Regular cardiac myocyte (primary cell): ENCODE data around the gene GLT8D2. TPM values are rescaled to one million over a fixed set of nuclear protein-coding genes. Genes with fewer than 3 reads are reported as not detected.

Experiments used
- total RNA-seq: library from RNA; depleted of rRNA; stranded (reverse); fragments of >200 nt; gene quantifications from 2 replicates; pipeline ENCODE4 v1.2.3, GENCODE V29; 2014

GLT8D2 gene, protein sequence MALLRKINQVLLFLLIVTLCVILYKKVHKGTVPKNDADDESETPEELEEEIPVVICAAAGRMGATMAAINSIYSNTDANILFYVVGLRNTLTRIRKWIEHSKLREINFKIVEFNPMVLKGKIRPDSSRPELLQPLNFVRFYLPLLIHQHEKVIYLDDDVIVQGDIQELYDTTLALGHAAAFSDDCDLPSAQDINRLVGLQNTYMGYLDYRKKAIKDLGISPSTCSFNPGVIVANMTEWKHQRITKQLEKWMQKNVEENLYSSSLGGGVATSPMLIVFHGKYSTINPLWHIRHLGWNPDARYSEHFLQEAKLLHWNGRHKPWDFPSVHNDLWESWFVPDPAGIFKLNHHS
- 14.8 and 27.1 TPM in 2 replicates for total RNA-seq

DNA sequence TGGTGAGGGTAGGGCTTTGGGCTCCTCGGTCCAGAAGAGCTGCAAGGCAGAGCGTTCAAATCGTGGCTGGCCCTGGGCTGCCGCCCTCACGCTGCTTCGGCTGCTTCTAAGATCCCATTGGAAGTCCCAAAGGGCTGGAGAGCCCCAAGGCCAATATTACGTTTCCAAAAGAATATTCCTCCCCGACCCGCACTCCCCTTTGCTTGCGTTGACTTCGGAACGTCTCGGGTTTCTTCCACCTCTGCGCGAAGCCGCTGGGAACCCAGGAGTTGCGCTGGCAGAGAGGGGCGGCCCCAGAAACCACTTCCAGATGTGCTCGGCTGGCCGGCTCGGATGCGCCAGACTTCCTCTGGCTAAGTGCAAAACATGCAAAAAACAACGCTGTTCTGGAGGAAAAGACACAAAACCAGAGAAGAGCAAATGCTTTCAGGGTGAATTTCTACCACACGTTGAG, at the start of gene GLT8D2:
Gene GLT8D2, minus strand, starts transcription at position 285 of the 454 bp plus-strand sequence. CDS start 30,539 bp downstream, outside the sequence.

GRCh38 chr12:104064031-104064841, 14.2 kb upstream of the GLT8D2 start, which contains the start of gene HCFC2:
TSS of gene HCFC2 (plus strand) at chr12:104064531. CDS start at chr12:104064561, 30 bp downstream.

DNA sequence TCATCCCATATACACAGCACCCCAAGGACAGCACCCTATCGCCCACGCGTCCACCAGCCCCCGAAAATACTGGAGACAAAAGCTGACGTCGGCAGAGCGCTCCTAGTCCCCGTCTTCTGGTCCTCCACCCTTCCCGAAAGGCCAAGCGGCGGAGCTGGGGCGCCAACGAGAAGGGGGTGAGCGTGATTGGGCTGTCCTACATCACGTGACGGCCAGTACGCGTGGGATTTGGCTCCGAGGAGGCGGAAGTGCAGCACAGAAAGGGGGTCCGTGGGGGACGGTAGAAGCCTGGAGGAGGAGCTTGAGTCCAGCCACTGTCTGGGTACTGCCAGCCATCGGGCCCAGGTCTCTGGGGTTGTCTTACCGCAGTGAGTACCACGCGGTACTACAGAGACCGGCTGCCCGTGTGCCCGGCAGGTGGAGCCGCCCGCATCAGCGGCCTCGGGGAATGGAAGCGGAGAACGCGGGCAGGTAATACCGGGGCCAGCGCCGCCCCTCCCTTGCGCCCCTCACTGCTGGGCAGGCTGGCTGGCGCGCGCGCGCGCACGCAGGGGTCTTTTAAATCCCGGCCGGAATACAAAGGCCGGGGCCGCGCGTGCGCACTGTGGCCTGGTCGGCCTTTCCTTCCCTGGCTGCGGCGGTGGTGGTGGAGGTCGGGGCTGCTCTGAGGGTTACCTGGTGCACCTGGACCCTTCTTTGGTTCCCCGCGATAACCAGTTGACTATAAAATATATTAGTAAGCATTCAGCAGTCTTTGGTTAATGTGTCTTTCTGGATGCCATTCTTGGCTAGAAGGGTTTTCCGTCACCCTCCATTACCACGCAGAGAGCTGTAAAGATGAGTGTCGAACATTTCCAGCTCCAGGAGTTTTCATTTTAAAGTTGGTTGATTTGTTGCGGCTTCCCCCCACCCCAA, 84.1 kb downstream of the GLT8D2 start, which contains the start of gene TDG:
Gene TDG, plus strand, starts transcription at position 283 of the 915 bp plus-strand sequence. Its CDS starts 166 bp downstream, at position 449.

Other genes with a start within 250 kb of the GLT8D2 start
- 6.8 and 10.9 TPM in 2 replicates for gene NT5DC3, start 209.0 kb downstream of the GLT8D2 start, total RNA-seq
- 1,507 and 1,591 TPM in 2 replicates for gene HSP90B1, start 119.8 kb downstream of the GLT8D2 start, total RNA-seq
- gene TDG, start 84.3 kb downstream of the GLT8D2 start, total RNA-seq, result 18.4 and 18.6 TPM in 2 replicates
- gene HCFC2, start 14.3 kb upstream of the GLT8D2 start, total RNA-seq, result 24.3 and 29.9 TPM in 2 replicates
- gene NFYB, start 88.0 kb upstream of the GLT8D2 start, total RNA-seq, result 16.7 and 22.8 TPM in 2 replicates
- 345 and 657 TPM in 2 replicates for gene TXNRD1, start 165.6 kb upstream of the GLT8D2 start, total RNA-seq